HL-60 (cell line): ENCODE measurements around the gene PDGFC.

ENCODE experiments used
- DNase-seq, 2 experiments: peaks; one replicate each; pipeline ENCODE4 v3.0.0-alpha.2; 2010 to 2020; ENCODE audit warnings: low read depth in 1 of 2, low spot score in 1 of 2
- H3K27ac ChIP-seq: fragments of 250-450 bp; sonication (Bioruptor Pico); replicated peaks from 2 replicates; pipeline ENCODE4 v1.5.1; 2020; ENCODE audit warnings: mild to moderate bottlenecking, moderate library complexity
- H3K27me3 ChIP-seq: fragments of 250-450 bp; sonication (Bioruptor Pico); 2 replicates; pipeline ENCODE4 v1.5.1; 2021; ENCODE audit warnings: mild to moderate bottlenecking, moderate library complexity; ENCODE audit not compliant: insufficient read depth, poor library complexity, severe bottlenecking
- H3K4me3 ChIP-seq: replicated peaks from 2 replicates; pipeline ENCODE4 v1.5.1; 2011; ENCODE audit warnings: mild to moderate bottlenecking, control low read depth, low read length; ENCODE audit not compliant: insufficient read depth
- CTCF ChIP-seq: IDR thresholded peaks from one replicate; pipeline ENCODE4 v1.5.1; 2011; ENCODE audit warnings: low read length, control low read depth, inconsistent platforms; ENCODE audit not compliant: insufficient read depth
- GABPA ChIP-seq: IDR thresholded peaks from 2 replicates; pipeline ENCODE4 v1.6.1; 2012; ENCODE audit warnings: low read depth
- POLR2AphosphoS5 ChIP-seq: IDR thresholded peaks from 2 replicates; pipeline ENCODE4 v1.6.1; 2012; ENCODE audit warnings: low read depth
- REST ChIP-seq: IDR thresholded peaks from 2 replicates; pipeline ENCODE4 v1.6.1; 2012; ENCODE audit warnings: low read depth; ENCODE audit not compliant: insufficient replicate concordance
- SPI1 ChIP-seq: IDR thresholded peaks from 2 replicates; pipeline ENCODE4 v1.6.1; 2012; ENCODE audit warnings: low read depth, mild to moderate bottlenecking, borderline replicate concordance

PDGFC gene

GRCh38 chr4:157012296-157012695 lies 40.7 kb upstream of the PDGFC start:
- TF ChIP-seq REST (no peak), GABPA (no peak), SPI1 (no peak), POLR2AphosphoS5 (no peak), CTCF (no peak)

GRCh38 chr4:157010630-157011029 lies 39.0 kb upstream of the PDGFC start:
- TF ChIP-seq POLR2AphosphoS5 (no peak), GABPA (no peak), CTCF (no peak), SPI1 (no peak), REST (no peak)
- DNase-seq, result no peak
- no peaks in the 10 kb centered on the region for H3K27me3 ChIP-seq
- no peak overlapping the region for H3K27ac ChIP-seq
- H3K4me3 ChIP-seq, result no peak overlapping the region

More at GRCh38 chr4:157012296-157012695, 40.7 kb upstream of the PDGFC start:
- DNase-seq, result no peak
- no peaks in the 10 kb centered on the region for H3K27me3 ChIP-seq
- H3K27ac ChIP-seq, result no peak overlapping the region
- H3K4me3 ChIP-seq, result no peak overlapping the region

- DNase-seq, result no peak
- Histone ChIP-seq H3K27me3 (no peaks in the 10 kb centered on the region), H3K27ac (no peak overlapping the region), H3K4me3 (no peak overlapping the region)
- TF ChIP-seq CTCF (no peak), REST (no peak), GABPA (no peak), POLR2AphosphoS5 (no peak), SPI1 (no peak)
These were observed 34.2 kb upstream of the PDGFC start for GRCh38 chr4:157005831-157006230.
